HG03066 (cell line): ENCODE data around the gene ULBP1.
"Not testable (repeated sequence)": the region's sequence is repeated elsewhere in the genome, so short reads cannot be mapped to it uniquely, and the experiment has no call there.

Experiments used
- ATAC-seq: cut with Tn5 transposase; IDR thresholded peaks from one replicate; pipeline ENCODE4 v1.9.1; 2021; ENCODE audit warnings: low read depth; ENCODE audit not compliant: unreplicated experiment

The ULBP1 gene

DNA sequence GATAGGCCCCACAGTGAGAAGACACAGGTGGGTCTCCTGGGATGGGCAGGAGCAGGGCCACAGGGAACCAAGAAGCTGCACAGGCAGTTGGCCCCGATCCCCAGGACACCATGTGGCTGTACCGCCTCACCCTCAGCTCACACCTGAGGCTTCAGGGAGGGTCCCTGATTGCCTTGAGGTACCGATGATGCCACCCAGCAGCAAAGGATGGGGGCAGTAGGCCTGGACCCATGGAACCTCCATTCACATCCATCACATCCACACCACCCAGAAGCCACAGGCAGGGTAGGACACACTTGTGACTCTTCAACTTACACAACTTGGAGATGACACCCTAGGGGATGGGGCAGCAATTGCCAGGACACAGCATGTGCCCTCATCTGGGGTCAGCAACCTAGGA lies 39.9 kb downstream of the ULBP1 start:
- not testable (repeated sequence) for ATAC-seq

DNA sequence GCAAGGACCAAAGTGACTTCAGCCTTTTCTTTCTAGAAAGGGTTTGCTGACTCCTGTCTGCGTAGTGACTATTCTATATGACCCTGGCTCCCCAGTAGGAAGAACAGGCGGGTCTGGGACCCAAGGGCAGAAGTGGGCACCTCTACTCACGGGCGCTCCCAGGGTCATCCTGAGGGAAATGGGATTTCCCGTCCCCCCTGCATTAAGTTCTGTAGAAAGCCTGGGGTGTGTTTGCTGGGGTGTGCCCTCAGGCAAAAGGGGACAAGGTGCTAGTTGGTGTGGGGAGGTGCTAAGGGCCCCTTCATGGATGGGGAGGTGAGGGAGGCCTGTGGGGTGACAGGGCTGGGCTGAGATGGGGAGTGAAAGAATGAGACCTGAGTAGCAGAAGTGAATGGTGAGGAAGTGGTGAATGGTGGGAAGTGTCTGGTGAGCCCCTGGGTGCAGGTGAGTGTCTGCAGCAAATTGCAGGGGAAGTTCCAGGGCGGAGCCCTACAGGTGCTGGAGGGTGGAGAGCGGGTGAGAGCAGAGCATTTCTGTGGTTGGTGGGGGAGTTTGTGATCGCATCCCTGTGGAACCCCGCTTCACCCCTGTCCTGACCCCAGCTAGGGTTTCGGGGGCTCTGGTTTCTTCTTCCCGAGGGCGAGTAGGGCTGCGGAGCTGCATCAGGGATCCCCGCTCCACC lies 40.5 kb downstream of the ULBP1 start:
- ATAC-seq, result peak; percentile 17

DNA sequence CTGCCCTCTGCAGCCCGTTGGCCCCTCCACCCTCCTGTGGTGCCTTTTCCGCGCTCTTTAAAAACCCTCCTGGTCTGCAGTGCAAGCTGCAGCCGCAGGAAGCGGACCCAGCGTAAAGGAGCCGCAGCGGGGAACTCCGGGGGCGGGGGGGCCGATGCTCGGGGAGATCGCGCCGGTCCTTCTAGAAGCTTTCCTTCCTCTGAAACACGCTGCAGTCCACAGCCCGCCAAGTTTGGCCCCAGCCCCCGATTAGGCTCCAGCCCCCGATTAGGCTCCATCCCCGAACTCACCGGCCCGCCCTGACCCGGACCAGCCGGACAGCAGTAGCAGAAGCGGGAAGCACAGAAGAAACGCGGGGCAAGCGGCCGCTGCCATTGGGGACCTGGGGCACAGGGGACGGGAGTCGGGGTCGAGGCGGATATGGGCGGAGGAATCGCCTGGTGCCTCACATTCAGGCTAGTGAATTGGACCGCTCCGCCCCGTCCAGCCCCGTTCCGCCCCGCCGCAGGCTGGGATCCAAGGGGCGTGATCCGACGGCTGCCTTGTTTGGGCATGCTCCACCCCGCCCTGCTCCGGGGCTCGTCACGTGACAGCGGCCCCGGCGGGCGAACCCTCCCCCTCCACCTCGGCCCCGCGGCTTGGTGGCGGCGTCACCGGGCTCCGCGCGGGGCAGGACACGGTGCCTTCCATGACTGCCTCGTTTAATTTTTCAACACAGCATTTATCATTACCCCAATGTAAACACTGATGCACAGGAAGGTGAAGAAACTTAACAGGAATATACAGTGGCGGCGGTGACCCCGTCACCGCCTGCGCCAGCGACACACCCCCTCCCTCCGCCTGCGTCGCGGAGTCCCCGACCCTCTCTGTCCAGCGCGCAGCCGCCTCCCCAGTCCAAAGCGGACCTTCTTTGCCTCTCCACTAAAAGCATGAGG lies 41.3 kb downstream of the ULBP1 start:
- peak; percentile 73 for ATAC-seq

DNA sequence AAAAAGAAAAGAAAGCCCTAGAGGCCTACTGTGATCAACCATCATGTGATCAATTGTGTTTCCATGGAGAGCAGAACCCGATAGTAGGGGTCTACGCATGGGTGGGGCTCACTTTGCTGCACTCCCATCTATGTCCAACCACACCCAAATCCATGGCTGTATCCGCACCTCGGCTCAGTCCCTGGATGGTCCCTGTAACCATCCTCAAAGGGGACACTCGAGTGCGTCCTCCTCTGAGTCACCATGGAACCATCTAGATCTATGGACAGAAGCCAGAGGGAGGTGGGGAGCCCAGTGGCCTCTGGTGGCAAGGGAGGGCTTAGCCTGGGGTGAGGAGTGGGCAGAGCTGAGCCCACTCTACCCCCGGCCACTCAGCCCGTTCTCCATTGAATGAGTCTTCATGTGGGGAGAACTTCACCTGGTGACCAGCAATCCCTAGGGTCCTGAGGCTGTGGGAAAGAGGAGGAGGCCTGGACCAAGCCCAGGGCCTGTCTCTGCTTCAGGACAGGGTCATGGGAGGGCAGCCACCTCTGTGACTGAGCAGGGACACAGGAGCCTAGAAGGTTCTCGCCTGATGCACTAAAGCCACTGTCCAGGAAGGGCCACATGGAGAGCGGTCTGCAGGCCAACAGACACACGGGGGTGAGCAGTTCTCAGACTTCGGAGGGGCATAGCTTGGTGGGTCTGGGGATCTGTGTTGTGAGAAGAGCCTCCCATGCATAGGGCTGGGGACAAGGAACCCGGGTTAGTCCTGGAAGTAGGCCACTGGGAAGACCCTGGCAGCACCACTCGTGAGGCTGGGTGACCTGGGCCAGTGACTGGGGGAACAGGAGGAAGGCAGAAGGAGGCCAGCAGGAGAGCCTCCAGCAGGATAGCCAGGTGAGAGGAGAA lies 42.3 kb downstream of the ULBP1 start:
- ATAC-seq, result no peak

DNA sequence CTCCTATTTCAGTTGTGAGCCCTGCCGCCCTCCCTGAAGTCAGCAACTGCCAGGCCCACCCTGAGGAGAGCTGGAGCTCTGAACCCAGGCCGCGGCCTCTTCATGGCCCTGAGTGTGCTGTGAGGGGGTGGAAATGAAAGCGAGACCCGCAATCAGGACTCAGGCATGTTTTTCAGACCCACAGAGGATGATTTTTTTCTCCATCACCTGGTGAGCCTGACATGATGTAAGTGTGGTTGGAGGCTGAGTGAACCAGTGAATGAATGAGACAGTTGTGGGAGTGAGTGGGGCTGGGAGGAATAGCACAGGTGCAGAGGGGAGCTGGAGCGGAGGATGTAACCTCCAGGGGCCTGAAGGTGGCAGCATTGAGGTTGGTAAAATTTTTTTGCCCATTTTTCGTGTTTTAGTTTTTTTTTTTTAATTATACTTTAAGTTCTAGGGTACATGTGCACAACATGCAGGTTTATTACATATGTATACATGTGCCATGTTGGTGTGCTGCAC lies 43.3 kb downstream of the ULBP1 start:
- ATAC-seq, result no peak

DNA sequence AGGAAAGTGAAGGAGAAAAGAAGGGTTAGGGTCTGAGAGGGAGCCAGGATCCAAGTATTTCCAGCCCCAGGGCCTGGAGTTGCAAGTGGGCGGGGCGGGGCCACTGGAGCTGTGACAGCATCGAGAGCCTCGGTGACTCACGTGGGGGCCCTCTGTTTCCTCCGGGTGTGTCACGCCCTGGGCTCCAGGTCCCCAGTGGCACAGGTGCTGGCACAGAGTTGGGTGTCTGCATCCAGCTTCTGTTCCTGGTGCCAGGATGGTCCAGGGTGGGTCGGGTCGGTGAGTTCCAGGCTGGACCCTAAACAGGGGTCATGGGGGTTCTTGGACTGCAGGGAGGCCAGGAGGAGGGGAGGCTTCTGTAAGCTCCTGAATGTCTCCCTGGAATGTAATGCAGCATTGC lies 44.8 kb downstream of the ULBP1 start:
- ATAC-seq, result no peak

DNA sequence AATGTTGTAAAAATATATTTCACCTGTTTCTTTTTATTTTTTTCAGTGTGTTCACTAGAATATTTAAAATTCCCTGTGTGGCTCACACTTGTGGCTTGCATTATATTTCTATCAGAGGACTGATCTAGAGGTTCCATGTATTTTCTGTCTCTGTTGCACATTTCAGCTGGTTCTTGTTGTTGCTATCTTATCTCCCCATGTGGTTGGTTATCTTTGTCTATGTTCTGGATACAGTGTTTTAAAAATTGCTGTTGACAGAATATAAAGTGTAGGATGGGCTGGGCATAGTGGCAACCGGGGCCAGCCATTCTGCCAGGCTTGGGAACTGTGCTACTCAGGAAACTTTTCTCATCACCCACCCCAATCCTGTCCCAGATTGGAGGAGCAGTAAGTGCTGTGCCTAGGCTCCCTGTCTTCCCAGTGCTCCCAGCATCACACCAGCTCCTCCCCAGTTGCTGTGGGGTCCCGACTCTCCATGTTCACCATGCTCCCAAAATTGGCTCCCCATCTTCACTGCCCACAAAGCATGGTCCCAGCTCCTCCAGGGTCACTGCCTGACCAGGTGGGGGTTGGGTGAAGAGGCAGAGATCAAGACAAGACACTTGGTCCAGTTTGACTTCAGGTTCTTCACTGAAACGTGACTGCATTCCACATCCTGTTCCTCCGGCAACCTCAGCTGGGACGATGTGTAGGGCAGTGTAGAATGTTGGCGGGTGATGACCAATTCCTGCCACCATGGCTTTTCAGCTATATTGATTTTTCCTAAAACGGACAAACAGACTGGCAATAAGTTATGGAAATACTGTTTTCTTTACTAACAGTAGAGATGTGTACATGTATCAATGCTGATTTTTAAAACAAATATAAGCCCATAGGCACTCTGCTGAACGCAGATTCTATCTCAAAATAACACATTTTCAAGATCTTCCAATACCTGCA lies 49.4 kb downstream of the ULBP1 start:
- not testable (repeated sequence) for ATAC-seq

DNA sequence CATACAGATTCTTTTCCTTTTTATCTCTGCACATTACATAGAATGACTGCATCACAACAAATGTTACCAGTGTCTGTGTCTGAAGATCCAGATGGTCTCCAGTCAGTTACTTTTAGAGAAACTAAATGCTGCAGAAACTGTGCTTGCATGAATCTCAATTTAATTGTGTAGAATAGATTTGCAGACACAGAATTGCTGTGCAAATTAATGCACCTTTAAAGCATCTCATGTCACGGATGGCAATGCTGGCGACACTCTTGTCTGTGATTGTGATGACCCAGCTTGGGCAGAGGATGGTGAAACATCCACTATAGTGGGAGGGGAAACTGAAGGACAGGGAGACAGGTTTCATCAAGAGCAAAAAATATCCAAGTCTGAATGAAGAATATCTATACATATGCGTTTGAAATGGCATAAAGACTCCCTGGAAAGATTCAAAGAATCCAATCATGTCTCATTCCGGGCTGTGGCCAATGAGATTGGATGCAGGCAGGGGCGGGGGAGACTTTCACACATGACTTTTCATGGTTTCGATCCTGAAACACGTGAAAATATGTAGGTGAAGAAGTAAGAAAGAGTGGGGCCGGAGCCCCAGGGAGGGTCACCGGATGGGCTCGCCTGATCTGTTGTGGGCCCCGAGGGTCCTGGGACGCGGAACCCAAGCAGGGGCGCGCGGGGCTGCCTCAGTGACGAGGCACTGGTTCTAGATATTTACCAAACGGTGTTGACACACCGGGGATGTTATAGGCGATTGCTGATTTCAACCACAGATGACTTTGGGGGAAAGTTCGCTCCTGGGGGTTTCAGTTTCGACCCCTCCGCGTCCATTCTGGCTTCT lies 50.3 kb downstream of the ULBP1 start:
- not testable (repeated sequence) for ATAC-seq

DNA sequence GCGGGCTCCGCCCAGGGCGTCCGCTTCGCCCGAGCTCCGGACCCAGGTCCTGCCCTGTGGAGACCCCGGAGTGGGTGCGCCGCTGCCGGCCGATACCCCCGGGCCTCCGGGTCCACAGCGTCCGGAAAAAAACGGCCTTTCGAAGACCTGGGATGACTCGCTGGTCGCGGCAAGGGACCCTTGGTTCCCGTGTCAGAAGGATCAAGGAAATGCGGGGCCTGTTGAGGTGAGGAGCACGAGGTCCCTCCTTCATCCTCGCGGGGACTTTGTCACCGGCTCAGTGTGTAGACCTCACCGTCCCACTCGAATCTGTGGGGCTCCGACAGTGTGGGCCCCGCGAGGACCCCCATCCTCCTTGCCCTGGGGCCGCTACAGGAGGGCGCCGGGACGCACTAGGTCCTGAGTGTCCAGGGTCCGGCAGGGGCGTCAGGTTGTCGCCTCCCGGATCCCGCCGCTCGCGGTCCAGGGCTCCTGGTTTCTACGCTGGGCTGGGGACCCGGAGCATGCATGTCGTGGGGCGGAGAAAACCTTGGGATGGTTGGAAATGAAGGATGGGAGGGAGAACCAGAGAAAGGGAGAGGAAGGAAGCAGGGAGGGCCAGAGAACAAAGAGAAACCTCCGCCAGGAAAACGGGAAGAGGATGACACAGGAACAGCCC lies 51.0 kb downstream of the ULBP1 start:
- ATAC-seq, result not testable (repeated sequence)

DNA sequence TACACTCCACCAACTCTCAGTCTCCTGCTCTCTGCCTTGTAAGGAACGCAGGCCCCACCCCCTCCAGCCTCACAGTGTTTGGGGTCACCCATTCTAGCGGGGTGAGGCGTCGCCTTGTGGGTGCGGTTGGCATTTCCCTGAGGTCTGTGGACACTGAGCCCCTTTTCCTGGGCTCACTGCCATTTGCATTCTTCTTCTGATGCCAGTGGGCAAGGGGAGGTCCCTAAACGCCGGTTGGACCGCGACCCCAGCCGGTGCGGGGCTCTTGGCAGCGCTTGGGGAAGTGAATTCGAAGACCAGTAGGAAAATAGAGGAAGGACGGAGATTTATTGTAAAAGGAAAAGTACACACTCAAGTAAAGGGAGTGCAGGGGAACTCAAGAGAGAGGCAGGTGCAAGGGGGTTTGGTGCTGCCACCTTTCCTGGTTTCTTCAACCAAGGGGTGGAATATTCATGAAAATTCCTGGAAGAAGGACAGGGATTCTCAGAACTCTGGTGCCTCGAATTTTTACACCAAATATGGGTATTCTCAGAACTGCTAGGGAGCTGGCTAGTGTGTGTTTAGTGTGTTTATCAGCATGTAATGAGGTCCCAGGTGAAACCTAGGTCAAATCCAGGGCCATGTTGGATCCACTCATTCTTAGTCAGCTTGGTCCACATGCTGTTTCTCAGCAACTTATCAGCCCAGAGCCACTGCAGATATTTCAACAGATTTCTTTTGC lies 51.7 kb downstream of the ULBP1 start:
- not testable (repeated sequence) for ATAC-seq

DNA sequence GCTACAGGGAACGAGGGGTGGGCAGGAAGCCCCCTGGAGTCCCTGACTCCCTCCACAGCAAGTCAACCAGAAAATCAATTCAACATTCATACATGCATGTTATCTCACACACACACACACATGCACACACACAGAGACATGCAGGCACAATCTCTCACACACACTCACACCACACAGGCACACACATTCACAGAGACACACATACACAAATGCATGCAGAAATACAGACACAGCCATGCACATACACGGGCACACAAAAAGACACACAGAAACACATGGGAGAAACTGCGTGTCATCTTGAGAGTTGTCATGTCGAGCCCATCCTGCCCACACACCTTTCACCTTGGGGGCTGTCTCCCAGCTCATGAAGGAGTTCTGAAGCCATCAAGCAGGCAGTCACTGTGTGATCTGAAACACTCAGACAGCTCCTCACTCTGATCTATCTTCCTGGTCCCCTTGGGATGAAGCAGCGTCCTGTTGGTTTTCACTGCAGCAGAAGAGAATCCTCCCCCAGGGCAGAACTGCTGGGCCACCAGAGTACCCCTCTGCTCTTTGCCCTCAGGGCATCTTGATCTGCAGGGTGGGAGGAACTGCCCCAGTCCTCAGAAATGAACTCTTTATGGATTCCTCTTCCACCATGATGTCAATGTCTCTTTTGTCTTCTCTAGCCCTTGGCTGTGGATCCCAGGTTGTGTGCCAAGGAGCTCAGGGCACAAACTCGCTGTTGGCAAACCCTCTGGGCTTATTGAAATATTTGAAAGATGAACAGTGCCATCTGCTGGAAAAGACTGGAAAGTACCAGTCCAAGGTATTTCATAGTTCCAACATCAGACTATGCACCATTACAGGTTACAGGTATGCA lies 52.8 kb downstream of the ULBP1 start:
- peak; percentile 84 for ATAC-seq

DNA sequence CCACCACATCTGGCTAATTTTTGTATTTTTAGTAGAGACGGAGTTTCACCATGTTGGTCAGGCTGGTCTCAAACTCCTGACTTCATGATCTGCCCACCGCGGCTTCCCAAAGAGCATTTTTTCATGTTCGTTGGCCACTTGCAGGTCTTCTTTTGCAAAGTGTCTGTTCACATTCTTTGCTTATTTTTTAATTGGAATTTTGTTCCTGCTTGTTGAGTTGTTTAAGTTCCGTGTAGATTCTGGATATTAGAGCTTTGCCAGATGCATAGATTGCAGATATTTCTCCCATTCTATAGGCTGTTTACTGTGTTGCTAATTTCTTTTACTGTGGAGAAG lies 53.4 kb downstream of the ULBP1 start:
- not testable (repeated sequence) for ATAC-seq

DNA sequence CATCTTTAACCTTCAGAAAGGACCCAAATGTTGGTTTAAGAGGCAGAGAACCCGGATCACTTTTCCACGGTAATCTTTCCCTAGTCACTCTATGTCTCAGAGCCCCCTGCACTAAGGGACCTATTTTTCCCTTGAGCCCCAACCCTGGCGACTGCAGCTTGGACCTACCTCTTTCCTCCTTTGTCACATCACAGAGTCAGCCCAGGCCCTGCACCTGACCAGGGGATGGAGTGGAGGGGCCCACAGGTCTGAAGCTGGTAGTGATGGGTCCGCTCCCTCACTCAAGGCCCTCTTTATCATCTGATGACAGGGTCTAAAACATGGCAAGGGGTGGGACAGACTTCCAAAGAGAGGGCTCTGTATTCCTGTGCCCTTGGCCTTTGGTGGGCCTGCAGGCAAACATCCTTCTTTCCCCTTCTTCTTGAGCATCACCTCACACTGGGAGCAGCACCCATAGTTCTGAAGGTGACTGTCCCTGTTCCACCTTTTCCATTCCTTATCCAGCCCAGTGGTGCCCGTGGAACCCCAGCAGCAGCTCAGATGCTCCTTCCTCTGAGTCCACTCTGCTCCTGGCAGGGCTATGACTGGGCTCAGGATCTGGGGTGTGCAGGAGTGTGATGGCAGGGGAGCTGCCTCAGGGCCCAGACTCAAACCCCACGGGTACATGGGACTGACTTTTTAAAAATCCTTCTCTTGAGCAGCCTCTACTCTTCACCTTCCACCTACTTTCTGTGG lies 55.3 kb downstream of the ULBP1 start:
- ATAC-seq, result no peak

DNA sequence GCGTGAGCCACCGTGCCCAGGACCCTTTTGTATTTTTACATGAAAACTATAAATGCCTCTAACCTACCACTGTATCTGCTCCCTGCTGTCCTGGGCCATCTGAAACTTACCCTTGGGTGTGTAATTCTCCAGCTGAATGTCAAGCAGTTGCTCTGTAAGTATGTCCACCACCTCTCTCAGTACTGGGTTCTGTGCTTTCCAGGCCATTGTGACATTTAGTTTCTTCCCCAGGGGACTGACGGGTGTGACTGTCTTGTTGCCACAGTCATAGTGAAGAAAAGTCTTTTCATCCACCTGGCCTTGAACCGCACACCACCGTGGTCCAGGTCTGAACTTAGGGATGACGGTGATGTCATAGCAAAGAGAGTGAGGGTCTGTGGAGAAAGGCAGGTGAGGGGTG lies 58.1 kb downstream of the ULBP1 start:
- not testable (repeated sequence) for ATAC-seq
